ENCODE measurements around the gene CWC15. TPM values are rescaled to one million over a fixed set of nuclear protein-coding genes. Genes with fewer than 3 reads are reported as not detected.

Gene CWC15
- total and polyA plus RNA-seq, 10 of the 15 experiments (the other 5 are each of a cell fraction or from before 2014, with no cell fraction given) = 43.3 to 142 (median 75.1) TPM

DNA sequence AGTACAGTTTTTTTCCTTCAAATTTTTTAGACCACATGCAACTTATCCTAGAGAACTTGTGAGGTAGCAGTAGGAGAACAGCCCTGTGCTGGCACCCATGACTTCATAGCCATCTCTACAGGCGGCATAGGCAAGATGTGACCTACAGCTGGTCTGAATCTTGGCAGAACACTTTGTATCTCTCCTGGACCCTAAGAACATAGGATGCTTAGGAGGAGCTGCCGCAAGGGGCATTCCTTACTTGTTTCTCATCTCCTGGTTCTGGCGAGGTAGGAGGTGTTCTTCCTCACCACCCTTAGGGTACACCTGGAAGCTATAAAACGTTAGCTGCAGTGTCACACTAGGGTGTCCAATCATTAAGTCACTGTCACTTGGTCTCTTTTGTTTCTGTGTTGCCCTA lies 16.4 kb downstream of the CWC15 start:
- H3K9ac ChIP-seq (ENCODE audit: control insufficient read depth, insufficient read depth, low read length) = no peak overlapping the region
- BruUV-seq (replicated peaks) = no TSS peak
- CTCF ChIA-PET = no interaction called here
- in situ Hi-C loops (cut with MboI) (no loop called here), intact Hi-C loops (cut with micrococcal nuclease; ENCODE audit: unreplicated experiment) (no loop called here)
- H3K27me3 ChIP-seq (replicated peaks in 1 of 2; ENCODE audit: control insufficient read depth in 2 of 2, insufficient read depth in 2 of 2, low read length in 1 of 2) = no peaks in the 10 kb centered on the region
- SMC1A ChIA-PET (ENCODE audit: uncharacterized antibody, unreplicated experiment) = no interaction called here
- no peak overlapping the region for H3K4me2 ChIP-seq (ENCODE audit: control insufficient read depth, insufficient read depth)
- no peak for TF ChIP-seq ETV6 (conservative IDR thresholded peaks at IDR 0.05 in 1 of 2, IDR thresholded peaks at IDR 0.05 in 1 of 2; ENCODE audit: borderline replicate concordance in 1 of 2, low read depth in 1 of 2)
- TF ChIP-seq HDGF (IDR thresholded peaks at IDR 0.05) = no peak
- no peak for TF ChIP-seq ZSCAN29 (IDR thresholded peaks at IDR 0.05)
- TF ChIP-seq ZNF274 (IDR thresholded peaks at IDR 0.05; ENCODE audit: insufficient read depth, insufficient read length) = no peak
- TF ChIP-seq, protein P1, sequence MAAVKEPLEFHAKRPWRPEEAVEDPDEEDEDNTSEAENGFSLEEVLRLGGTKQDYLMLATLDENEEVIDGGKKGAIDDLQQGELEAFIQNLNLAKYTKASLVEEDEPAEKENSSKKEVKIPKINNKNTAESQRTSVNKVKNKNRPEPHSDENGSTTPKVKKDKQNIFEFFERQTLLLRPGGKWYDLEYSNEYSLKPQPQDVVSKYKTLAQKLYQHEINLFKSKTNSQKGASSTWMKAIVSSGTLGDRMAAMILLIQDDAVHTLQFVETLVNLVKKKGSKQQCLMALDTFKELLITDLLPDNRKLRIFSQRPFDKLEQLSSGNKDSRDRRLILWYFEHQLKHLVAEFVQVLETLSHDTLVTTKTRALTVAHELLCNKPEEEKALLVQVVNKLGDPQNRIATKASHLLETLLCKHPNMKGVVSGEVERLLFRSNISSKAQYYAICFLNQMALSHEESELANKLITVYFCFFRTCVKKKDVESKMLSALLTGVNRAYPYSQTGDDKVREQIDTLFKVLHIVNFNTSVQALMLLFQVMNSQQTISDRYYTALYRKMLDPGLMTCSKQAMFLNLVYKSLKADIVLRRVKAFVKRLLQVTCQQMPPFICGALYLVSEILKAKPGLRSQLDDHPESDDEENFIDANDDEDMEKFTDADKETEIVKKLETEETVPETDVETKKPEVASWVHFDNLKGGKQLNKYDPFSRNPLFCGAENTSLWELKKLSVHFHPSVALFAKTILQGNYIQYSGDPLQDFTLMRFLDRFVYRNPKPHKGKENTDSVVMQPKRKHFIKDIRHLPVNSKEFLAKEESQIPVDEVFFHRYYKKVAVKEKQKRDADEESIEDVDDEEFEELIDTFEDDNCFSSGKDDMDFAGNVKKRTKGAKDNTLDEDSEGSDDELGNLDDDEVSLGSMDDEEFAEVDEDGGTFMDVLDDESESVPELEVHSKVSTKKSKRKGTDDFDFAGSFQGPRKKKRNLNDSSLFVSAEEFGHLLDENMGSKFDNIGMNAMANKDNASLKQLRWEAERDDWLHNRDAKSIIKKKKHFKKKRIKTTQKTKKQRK (IDR thresholded peaks at IDR 0.05; ENCODE audit: low read depth, low read length) = no peak
- no peak for TF ChIP-seq SRF (IDR thresholded peaks at IDR 0.05; ENCODE audit: low read depth in 2 of 2, low read length in 2 of 2)
- TF ChIP-seq RB1 (IDR thresholded peaks at IDR 0.05; ENCODE audit: borderline replicate concordance) = no peak
- no peak for TF ChIP-seq STAT3 (IDR thresholded peaks at IDR 0.05; ENCODE audit: low read depth, low read length)
- TF ChIP-seq, protein P2, sequence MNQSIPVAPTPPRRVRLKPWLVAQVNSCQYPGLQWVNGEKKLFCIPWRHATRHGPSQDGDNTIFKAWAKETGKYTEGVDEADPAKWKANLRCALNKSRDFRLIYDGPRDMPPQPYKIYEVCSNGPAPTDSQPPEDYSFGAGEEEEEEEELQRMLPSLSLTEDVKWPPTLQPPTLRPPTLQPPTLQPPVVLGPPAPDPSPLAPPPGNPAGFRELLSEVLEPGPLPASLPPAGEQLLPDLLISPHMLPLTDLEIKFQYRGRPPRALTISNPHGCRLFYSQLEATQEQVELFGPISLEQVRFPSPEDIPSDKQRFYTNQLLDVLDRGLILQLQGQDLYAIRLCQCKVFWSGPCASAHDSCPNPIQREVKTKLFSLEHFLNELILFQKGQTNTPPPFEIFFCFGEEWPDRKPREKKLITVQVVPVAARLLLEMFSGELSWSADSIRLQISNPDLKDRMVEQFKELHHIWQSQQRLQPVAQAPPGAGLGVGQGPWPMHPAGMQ (IDR thresholded peaks at IDR 0.05; ENCODE audit: borderline replicate concordance) = no peak
- TF ChIP-seq, protein P3, sequence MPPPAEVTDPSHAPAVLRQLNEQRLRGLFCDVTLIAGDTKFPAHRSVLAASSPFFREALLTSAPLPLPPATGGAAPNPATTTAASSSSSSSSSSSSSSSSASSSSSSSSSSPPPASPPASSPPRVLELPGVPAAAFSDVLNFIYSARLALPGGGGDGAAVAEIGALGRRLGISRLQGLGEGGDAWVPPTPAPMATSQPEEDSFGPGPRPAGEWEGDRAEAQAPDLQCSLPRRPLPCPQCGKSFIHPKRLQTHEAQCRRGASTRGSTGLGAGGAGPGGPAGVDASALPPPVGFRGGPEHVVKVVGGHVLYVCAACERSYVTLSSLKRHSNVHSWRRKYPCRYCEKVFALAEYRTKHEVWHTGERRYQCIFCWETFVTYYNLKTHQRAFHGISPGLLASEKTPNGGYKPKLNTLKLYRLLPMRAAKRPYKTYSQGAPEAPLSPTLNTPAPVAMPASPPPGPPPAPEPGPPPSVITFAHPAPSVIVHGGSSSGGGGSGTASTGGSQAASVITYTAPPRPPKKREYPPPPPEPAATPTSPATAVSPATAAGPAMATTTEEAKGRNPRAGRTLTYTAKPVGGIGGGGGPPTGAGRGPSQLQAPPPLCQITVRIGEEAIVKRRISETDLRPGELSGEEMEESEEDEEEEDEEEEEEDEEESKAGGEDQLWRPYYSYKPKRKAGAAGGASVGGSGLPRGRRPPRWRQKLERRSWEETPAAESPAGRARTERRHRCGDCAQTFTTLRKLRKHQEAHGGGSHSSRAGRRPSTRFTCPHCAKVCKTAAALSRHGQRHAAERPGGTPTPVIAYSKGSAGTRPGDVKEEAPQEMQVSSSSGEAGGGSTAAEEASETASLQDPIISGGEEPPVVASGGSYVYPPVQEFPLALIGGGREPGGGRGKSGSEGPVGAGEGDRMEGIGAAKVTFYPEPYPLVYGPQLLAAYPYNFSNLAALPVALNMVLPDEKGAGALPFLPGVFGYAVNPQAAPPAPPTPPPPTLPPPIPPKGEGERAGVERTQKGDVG (CRISPR knock-in tag; IDR thresholded peaks at IDR 0.05) = no peak
- no peak for TF ChIP-seq RCOR1 (conservative IDR thresholded peaks at IDR 0.05; ENCODE audit: low read depth, low read length)
- FAIRE-seq (no peak), DNase-seq (ENCODE audit: low read depth, low spot score) (no peak), ATAC-seq (no peak; the same call in 2 of the 3 replicates)
- no peaks in the 10 kb centered on the region for H4K20me1 ChIP-seq (ENCODE audit: control insufficient read depth, insufficient read depth)
- no peak overlapping the region for H3K27ac ChIP-seq (ENCODE audit: control insufficient read depth, insufficient read depth)
- RAD21 ChIA-PET (ENCODE audit: unreplicated experiment) = no interaction called here
- 47% methylated on average over 4 of the region's 4 CpGs for WGBS (ENCODE audit: insufficient coverage, insufficient replicate concordance, low lambda C conversion rate, missing lambda C conversion rate)
- POLR2A ChIA-PET = no interaction called here
- no peak overlapping the region for H2AFZ ChIP-seq (ENCODE audit: control insufficient read depth, low read depth, low read length)
- peaks cover 0 to 10% of the 10 kb centered on the region in 2 experiments; a peak in 2 of 4 replicates for H3K36me3 ChIP-seq (ENCODE audit: control insufficient read depth in 2 of 2, insufficient read depth in 2 of 2, low read length in 1 of 2)
- H3K4me3 ChIP-seq = no peak overlapping the region
- H3K4me1 ChIP-seq (ENCODE audit: control insufficient read depth, insufficient read depth, low read length) = no peaks in the 10 kb centered on the region
- no peaks in the 10 kb centered on the region for H3K79me2 ChIP-seq (ENCODE audit: control insufficient read depth, insufficient read depth, low read length)
- H3K9me3 ChIP-seq (replicated peaks; ENCODE audit: control insufficient read depth, insufficient read depth, low read length) = no peaks in the 10 kb centered on the region
